GM23338 (cell line): ENCODE results near the gene SMG6. TPM values are rescaled to one million over a fixed set of nuclear protein-coding genes. Genes with fewer than 3 reads are reported as not detected.

Experiments used
- ATAC-seq: fragments of 200-7000 bp; cut with Tn5 transposase; 3 replicates; pipeline ENCODE4 v1.9.1; 2020
- DNase-seq: peaks from one replicate; pipeline ENCODE4 v3.0.0-alpha.2; 2015; ENCODE audit warnings: low spot score
- H2AFZ ChIP-seq: fragments of 200-600 bp; sonication (generic); 2 replicates; pipeline ENCODE4 v1.8.0; 2016; ENCODE audit warnings: antibody characterized with exemption, mild to moderate bottlenecking, moderate library complexity
- H3F3A ChIP-seq: fragments of 200-600 bp; sonication (generic); replicated peaks from 2 replicates; pipeline ENCODE4 v1.8.0; 2017; ENCODE audit warnings: antibody characterized with exemption, mixed run types, low read depth
- H3K27ac ChIP-seq: fragments of 200-600 bp; sonication (generic); 2 replicates; pipeline ENCODE4 v1.6.1; 2016; ENCODE audit warnings: low read depth
- H3K27me3 ChIP-seq: fragments of 200-600 bp; sonication (generic); 2 replicates; pipeline ENCODE4 v1.8.0; 2016; ENCODE audit warnings: mild to moderate bottlenecking, mixed run types, moderate library complexity; ENCODE audit not compliant: insufficient read depth
- H3K36me3 ChIP-seq: fragments of 200-600 bp; sonication (generic); 2 replicates; pipeline ENCODE4 v1.8.0; 2016; ENCODE audit warnings: mild to moderate bottlenecking; ENCODE audit not compliant: insufficient read depth
- H3K4me1 ChIP-seq: fragments of 200-600 bp; sonication (generic); 2 replicates; pipeline ENCODE4 v1.8.0; 2016; ENCODE audit warnings: mild to moderate bottlenecking, moderate library complexity; ENCODE audit not compliant: insufficient read depth
- H3K4me2 ChIP-seq: fragments of 200-600 bp; sonication (generic); 2 replicates; pipeline ENCODE4 v1.7.1; 2017; ENCODE audit warnings: mixed run types
- H3K4me3 ChIP-seq: fragments of 200-600 bp; sonication (generic); 2 replicates; pipeline ENCODE4 v1.6.1; 2016; ENCODE audit warnings: mixed run types
- H3K79me2 ChIP-seq: fragments of 200-600 bp; sonication (generic); replicated peaks from 2 replicates; pipeline ENCODE4 v1.8.0; 2017; ENCODE audit warnings: mild to moderate bottlenecking; ENCODE audit not compliant: insufficient read depth
- H3K9me2 ChIP-seq: fragments of 200-600 bp; sonication (generic); 2 replicates; pipeline ENCODE4 v1.8.0; 2017; ENCODE audit not compliant: insufficient read depth
- H4K20me1 ChIP-seq: fragments of 200-600 bp; sonication (generic); replicated peaks from 2 replicates; pipeline ENCODE4 v1.8.0; 2017; ENCODE audit warnings: mild to moderate bottlenecking; ENCODE audit not compliant: insufficient read depth
- H3K27ac Mint-ChIP-seq: 2 replicates; pipeline ENCODE4 v1.8.0; 2020; ENCODE audit warnings: inconsistent platforms, mild to moderate bottlenecking, moderate library complexity, mixed read lengths
- H3K27me3 Mint-ChIP-seq: 3 replicates; pipeline ENCODE4 v1.8.0; 2022; ENCODE audit warnings: low read depth, mild to moderate bottlenecking, moderate library complexity, mixed read lengths, inconsistent platforms; ENCODE audit not compliant: insufficient read depth, poor library complexity
- H3K36me3 Mint-ChIP-seq: 3 replicates; pipeline ENCODE4 v1.8.0; 2021; ENCODE audit warnings: low read depth, mild to moderate bottlenecking, inconsistent platforms, moderate library complexity, mixed read lengths
- H3K4me1 Mint-ChIP-seq: 3 replicates; pipeline ENCODE4 v1.8.0; 2020; ENCODE audit warnings: mild to moderate bottlenecking, inconsistent platforms, mixed read lengths
- H3K4me3 Mint-ChIP-seq: 3 replicates; pipeline ENCODE4 v1.8.0; 2021; ENCODE audit warnings: moderate library complexity, mild to moderate bottlenecking, inconsistent platforms, mixed read lengths
- H3K9me3 Mint-ChIP-seq: 3 replicates; pipeline ENCODE4 v1.8.0; 2020; ENCODE audit warnings: moderate library complexity, mild to moderate bottlenecking, inconsistent platforms, mixed read lengths
- CREB1 ChIP-seq: fragments of 250-450 bp; sonication (Bioruptor Pico); IDR thresholded peaks from 2 replicates; pipeline ENCODE4 v1.5.0; 2020; ENCODE audit warnings: low read depth, mild to moderate bottlenecking, moderate library complexity
- CTCF ChIP-seq, 2 experiments: fragments of 200-600 bp in 1 of 2; sonication (generic) in 1 of 2; conservative IDR thresholded peaks; 2 replicates each; pipeline versions ENCODE4 v1.5.1 to v1.6.1; 2016 to 2017; ENCODE audit warnings: antibody characterized with exemption in 2 of 2, low read depth in 2 of 2, mild to moderate bottlenecking in 2 of 2, moderate library complexity in 1 of 2
- ETS1 ChIP-seq: IDR thresholded peaks from 2 replicates; pipeline ENCODE4 v1.6.1; 2016; ENCODE audit warnings: antibody characterized with exemption
- EZH2 ChIP-seq: fragments of 200-600 bp; sonication (generic); IDR thresholded peaks from one replicate; pipeline ENCODE4 v1.8.0; 2017; ENCODE audit warnings: antibody characterized with exemption, mild to moderate bottlenecking, low read depth; ENCODE audit not compliant: unreplicated experiment
- EZH2phosphoT487 ChIP-seq: fragments of 200-600 bp; sonication (generic); IDR thresholded peaks from one replicate; pipeline ENCODE4 v1.8.1; 2018; ENCODE audit warnings: antibody characterized with exemption; ENCODE audit not compliant: unreplicated experiment
- JUNB ChIP-seq: IDR thresholded peaks from one replicate; pipeline ENCODE4 v1.6.1; 2016; ENCODE audit warnings: antibody characterized with exemption; ENCODE audit not compliant: unreplicated experiment
- POLR2AphosphoS5 ChIP-seq: IDR thresholded peaks from 2 replicates; pipeline ENCODE4 v1.6.1; 2016; ENCODE audit warnings: antibody characterized with exemption, low read depth
- ZNF114 ChIP-seq: fragments of 250-450 bp; sonication (Bioruptor Pico); IDR thresholded peaks from 2 replicates; pipeline ENCODE4 v1.5.0; 2020; ENCODE audit warnings: mild to moderate bottlenecking, moderate library complexity
- ZNF331 ChIP-seq: fragments of 250-450 bp; sonication (Bioruptor Pico); IDR thresholded peaks from 2 replicates; pipeline ENCODE4 v1.5.0; 2020; ENCODE audit warnings: low read depth, mild to moderate bottlenecking, moderate library complexity
- polyA plus RNA-seq: library from polyadenylated mRNA; unstranded; fragments of >200 nt; fragmentation: Nextera tagmentation; extraction: Ambion mirVana; gene quantifications from 2 replicates; pipeline ENCODE4 v1.2.1, GENCODE V29; 2016
- total RNA-seq: library from RNA; depleted of rRNA; stranded (reverse); fragments of >200 nt; shearing (Covaris generic); gene quantifications from 2 replicates; pipeline ENCODE4 v1.2.3, GENCODE V29; 2014

Gene SMG6
- total and polyA plus RNA-seq, 2 experiments from 2014 or later = 10.4 to 43.1 TPM

GRCh38 chr17:2207815-2208515 is 95.6 kb downstream of the SMG6 start:
- 0 out of 2 replicates have a peak overlapping the region, but pooled peaks have one; percentile 5 for H3K27ac ChIP-seq
- peaks cover 2% of the 10 kb centered on the region for H3K27me3 Mint-ChIP-seq
- H3K9me3 Mint-ChIP-seq = no peaks in the 10 kb centered on the region
- ATAC-seq (no peak), DNase-seq (no peak)
- no peaks in the 10 kb centered on the region for H3K36me3 Mint-ChIP-seq
- no peak overlapping the region for H2AFZ ChIP-seq
- H4K20me1 ChIP-seq = no peaks in the 10 kb centered on the region; the same call in 1 of the 2 replicates
- no peak overlapping the region for H3K4me2 ChIP-seq
- no peaks in the 10 kb centered on the region for H3K9me2 ChIP-seq
- no peaks in the 10 kb centered on the region for H3K27me3 ChIP-seq
- no peak for TF ChIP-seq JUNB
- TF ChIP-seq POLR2AphosphoS5 = no peak
- TF ChIP-seq CTCF (conservative IDR thresholded peaks at IDR 0.05; ENCODE audit: low read depth in 2 of 2) = no peak
- TF ChIP-seq EZH2 = no peak
- no peak overlapping the region for H3K4me3 Mint-ChIP-seq
- no peaks in the 10 kb centered on the region for H3F3A ChIP-seq
- no peaks in the 10 kb centered on the region; the same call in 1 of the 2 replicates for H3K79me2 ChIP-seq
- no peak overlapping the region for H3K27ac Mint-ChIP-seq
- no peaks in the 10 kb centered on the region for H3K4me1 ChIP-seq
- H3K4me1 Mint-ChIP-seq = peaks cover 4% of the 10 kb centered on the region; the same call in 2 of the 3 replicates
- no peaks in the 10 kb centered on the region for H3K36me3 ChIP-seq
- H3K4me3 ChIP-seq = no peak overlapping the region

- no peak overlapping the region for H3K4me3 Mint-ChIP-seq
- no peaks in the 10 kb centered on the region for H3K36me3 Mint-ChIP-seq
- Histone ChIP-seq H3K9me2 (no peaks in the 10 kb centered on the region), H3K4me1 (no peaks in the 10 kb centered on the region), H3K27ac (no peak overlapping the region), H3K4me3 (no peak overlapping the region), H3K27me3 (no peaks in the 10 kb centered on the region), H2AFZ (no peak overlapping the region), H3F3A (no peaks in the 10 kb centered on the region), H3K36me3 (no peaks in the 10 kb centered on the region), H3K4me2 (no peak overlapping the region), H4K20me1 (no peaks in the 10 kb centered on the region; the same call in 1 of the 2 replicates), H3K79me2 (no peaks in the 10 kb centered on the region; the same call in 1 of the 2 replicates)
- DNase-seq (no peak), ATAC-seq (no peak)
- no peak overlapping the region for H3K27ac Mint-ChIP-seq
- H3K4me1 Mint-ChIP-seq = peaks cover 4% of the 10 kb centered on the region; the same call in 2 of the 3 replicates
- TF ChIP-seq EZH2phosphoT487 (no peak), ZNF331 (CRISPR knock-in tag) (no peak), CREB1 (no peak)
- H3K27me3 Mint-ChIP-seq = peaks cover 2% of the 10 kb centered on the region
- no peaks in the 10 kb centered on the region for H3K9me3 Mint-ChIP-seq
These were observed 99.2 kb downstream of the SMG6 start for GRCh38 chr17:2204393-2204792.

- TF ChIP-seq POLR2AphosphoS5 (no peak), ZNF331 (CRISPR knock-in tag) (no peak), ZNF114 (CRISPR knock-in tag) (no peak), CTCF (conservative IDR thresholded peaks at IDR 0.05; ENCODE audit: low read depth in 2 of 2) (no peak), ETS1 (no peak)
- no peak overlapping the region for H3K4me3 ChIP-seq
- H3F3A ChIP-seq = no peaks in the 10 kb centered on the region
- no peaks in the 10 kb centered on the region for H3K36me3 ChIP-seq
- no peaks in the 10 kb centered on the region for H3K9me2 ChIP-seq
- no peak overlapping the region for H3K4me2 ChIP-seq
- no peaks in the 10 kb centered on the region for H3K27me3 ChIP-seq
- no peaks in the 10 kb centered on the region; the same call in 1 of the 2 replicates for H3K79me2 ChIP-seq
- peaks cover 4% of the 10 kb centered on the region; the same call in 2 of the 3 replicates for H3K4me1 Mint-ChIP-seq
- H3K27ac ChIP-seq = 0 out of 2 replicates have a peak overlapping the region, but pooled peaks have one; percentile 26
- no peak overlapping the region for H3K27ac Mint-ChIP-seq
- H3K36me3 Mint-ChIP-seq = no peaks in the 10 kb centered on the region
- no peak for ATAC-seq
- H3K4me3 Mint-ChIP-seq = no peak overlapping the region
- peaks cover 2% of the 10 kb centered on the region for H3K27me3 Mint-ChIP-seq
- no peak overlapping the region for H2AFZ ChIP-seq
- DNase-seq = no peak
- no peaks in the 10 kb centered on the region for H3K9me3 Mint-ChIP-seq
- H4K20me1 ChIP-seq = no peaks in the 10 kb centered on the region; the same call in 1 of the 2 replicates
- no peaks in the 10 kb centered on the region for H3K4me1 ChIP-seq
These were observed 99.8 kb downstream of the SMG6 start for GRCh38 chr17:2203818-2204217.
